NT2/D1 (cell line): ENCODE results near the gene GNAQ.

ENCODE experiments used
- SUZ12 ChIP-seq: IDR thresholded peaks from 2 replicates; pipeline ENCODE4 v1.6.1; 2011; ENCODE audit not compliant: insufficient read length, insufficient read depth; ENCODE audit errors: extremely low read depth
- YY1 ChIP-seq: IDR thresholded peaks from 2 replicates; pipeline ENCODE4 v1.6.1; 2011; ENCODE audit not compliant: insufficient read length, insufficient read depth
- ZNF274 ChIP-seq: IDR thresholded peaks from 2 replicates; pipeline ENCODE4 v1.6.1; 2011; ENCODE audit warnings: mild to moderate bottlenecking, low read depth, low read length

GRCh38 chr9:77807281-77807683 lies 224.3 kb downstream of the GNAQ start:
- TF ChIP-seq SUZ12 (no peak), YY1 (no peak), ZNF274 (no peak)
